DND-41 (cell line): Measurements from ENCODE around the gene ZRANB1.

Source experiments
- ATAC-seq: fragments of 200-7000 bp; cut with Tn5 transposase; 3 replicates; pipeline ENCODE4 v1.9.1; 2021; ENCODE audit warnings: low read depth; ENCODE audit not compliant: insufficient read depth
- DNase-seq: peaks from one replicate; pipeline ENCODE4 v3.0.0-alpha.2; 2020
- H2AFZ ChIP-seq: 2 replicates; pipeline ENCODE4 v1.6.0; 2012; ENCODE audit warnings: low read depth, low read length
- H3K27ac ChIP-seq: 2 replicates; pipeline ENCODE4 v1.5.1; 2012; ENCODE audit warnings: low read length, inconsistent platforms
- H3K27me3 ChIP-seq: fragments of 200-600 bp; sonication (generic); 2 replicates; pipeline ENCODE4 v1.6.0; 2012; ENCODE audit warnings: low read length, mild to moderate bottlenecking, inconsistent platforms; ENCODE audit not compliant: insufficient read depth, poor library complexity
- H3K36me3 ChIP-seq: 2 replicates; pipeline ENCODE4 v1.5.1; 2012; ENCODE audit warnings: low read length, inconsistent platforms; ENCODE audit not compliant: insufficient read depth
- H3K4me1 ChIP-seq: 2 replicates; pipeline ENCODE4 v1.5.1; 2012; ENCODE audit warnings: mild to moderate bottlenecking, low read length; ENCODE audit not compliant: insufficient read depth
- H3K4me2 ChIP-seq: 2 replicates; pipeline ENCODE4 v1.6.0; 2012; ENCODE audit warnings: mild to moderate bottlenecking, moderate library complexity, low read length, inconsistent platforms; ENCODE audit not compliant: insufficient read depth
- H3K4me3 ChIP-seq, 2 experiments: fragments of 200-600 bp in 1 of 2; shearing (Covaris generic) in 1 of 2; 2 replicates each; pipeline ENCODE4 v1.5.1; 2012 to 2016; ENCODE audit warnings: inconsistent platforms in 2 of 2, low read length in 2 of 2, mild to moderate bottlenecking in 2 of 2, low read depth in 1 of 2, moderate library complexity in 1 of 2
- H3K79me2 ChIP-seq: 2 replicates; pipeline ENCODE4 v1.6.0; 2012; ENCODE audit warnings: low read length, inconsistent platforms; ENCODE audit not compliant: insufficient read depth
- H3K9ac ChIP-seq: 2 replicates; pipeline ENCODE4 v1.6.0; 2012; ENCODE audit warnings: low read depth, mild to moderate bottlenecking, inconsistent platforms, low read length, moderate library complexity
- H3K9me3 ChIP-seq: 2 replicates; pipeline ENCODE4 v1.5.1; 2012; ENCODE audit warnings: low read length, moderate library complexity, mild to moderate bottlenecking, inconsistent platforms; ENCODE audit not compliant: insufficient read depth, severe bottlenecking
- H4K20me1 ChIP-seq: 2 replicates; pipeline ENCODE4 v1.6.0; 2012; ENCODE audit warnings: low read length; ENCODE audit not compliant: insufficient read depth
- CTCF ChIP-seq: IDR thresholded peaks from 2 replicates; pipeline ENCODE4 v1.5.1; 2012; ENCODE audit warnings: borderline replicate concordance, low read length, moderate library complexity, mild to moderate bottlenecking; ENCODE audit not compliant: poor library complexity, severe bottlenecking; ENCODE audit errors: extremely low read depth
- EZH2 ChIP-seq: IDR thresholded peaks from 3 replicates; pipeline ENCODE4 v1.6.1; 2012; ENCODE audit warnings: borderline replicate concordance, low read depth, mild to moderate bottlenecking, moderate library complexity, low read length, inconsistent platforms; ENCODE audit not compliant: severe bottlenecking

The ZRANB1 gene

GRCh38 chr10:125003146-125003900 lies 61.4 kb downstream of the ZRANB1 start:
- Histone ChIP-seq H3K79me2 (peaks cover 6% of the 10 kb centered on the region; the same call in 1 of the 2 replicates), H3K36me3 (peaks cover 31% of the 10 kb centered on the region), H3K4me2 (no peak overlapping the region), H3K27ac (no peak overlapping the region), H3K4me3 (no peak overlapping the region), H3K9ac (no peak overlapping the region), H2AFZ (no peak overlapping the region), H3K27me3 (no peaks in the 10 kb centered on the region), H3K4me1 (peaks cover 16% of the 10 kb centered on the region), H4K20me1 (peaks cover 62% of the 10 kb centered on the region), H3K9me3 (no peaks in the 10 kb centered on the region)
- no peak for DNase-seq
- TF ChIP-seq CTCF: peak; percentile 11
- no peak for TF ChIP-seq EZH2
- ATAC-seq: no peak

GRCh38 chr10:125003901-125004467 lies 62.1 kb downstream of the ZRANB1 start:
- Histone ChIP-seq H3K4me2 (no peak overlapping the region), H3K27ac (no peak overlapping the region), H3K4me1 (peaks cover 16% of the 10 kb centered on the region), H3K9me3 (no peaks in the 10 kb centered on the region), H2AFZ (no peak overlapping the region), H4K20me1 (peaks cover 59% of the 10 kb centered on the region), H3K36me3 (peaks cover 25% of the 10 kb centered on the region), H3K27me3 (no peaks in the 10 kb centered on the region), H3K79me2 (peaks cover 9% of the 10 kb centered on the region; the same call in 1 of the 2 replicates), H3K9ac (no peak overlapping the region), H3K4me3 (no peak overlapping the region)
- TF ChIP-seq EZH2 (no peak), CTCF (no peak)
- DNase-seq: no peak
- no peak for ATAC-seq

GRCh38 chr10:125004571-125005311 lies 62.8 kb downstream of the ZRANB1 start:
- no peaks in the 10 kb centered on the region for H3K9me3 ChIP-seq
- H3K79me2 ChIP-seq: peaks cover 12% of the 10 kb centered on the region; the same call in 1 of the 2 replicates
- peaks cover 59% of the 10 kb centered on the region for H4K20me1 ChIP-seq
- H3K27me3 ChIP-seq: no peaks in the 10 kb centered on the region
- H3K27ac ChIP-seq: no peak overlapping the region
- DNase-seq (no peak), ATAC-seq (no peak)
- H3K4me1 ChIP-seq: peaks cover 12% of the 10 kb centered on the region
- peaks cover 21% of the 10 kb centered on the region for H3K36me3 ChIP-seq
- no peak overlapping the region for H2AFZ ChIP-seq
- no peak overlapping the region for H3K4me3 ChIP-seq
- H3K4me2 ChIP-seq: no peak overlapping the region
- H3K9ac ChIP-seq: no peak overlapping the region
- no peak for TF ChIP-seq EZH2
- TF ChIP-seq CTCF: no peak
